NCI-H1048 (cell line): ENCODE results near the gene WDSUB1.

Source experiments
- DNase-seq: peaks from one replicate; lab custom pipeline; 2025; lab: John Stamatoyannopoulos, UW

Gene WDSUB1

DNA sequence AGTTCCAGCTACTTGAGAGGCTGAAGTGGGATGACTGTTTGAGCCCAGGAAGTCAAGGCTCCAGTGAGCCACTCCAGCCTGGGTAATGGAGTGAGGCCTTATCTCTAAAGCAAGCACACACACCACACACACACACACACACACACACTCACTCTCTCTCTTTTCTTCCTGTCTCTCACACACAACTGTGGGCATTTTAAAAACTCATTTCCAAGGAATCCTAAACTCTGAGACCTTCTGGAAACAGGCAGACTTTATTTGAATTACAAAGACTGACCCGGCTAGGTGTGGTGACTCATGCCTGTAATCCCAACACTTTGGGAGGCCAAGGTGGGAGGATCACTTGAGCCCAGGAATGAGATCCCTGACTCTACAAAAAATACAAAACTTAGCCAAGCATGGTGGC lies 21.3 kb downstream of the WDSUB1 start:
- DNase-seq: no peak

DNA sequence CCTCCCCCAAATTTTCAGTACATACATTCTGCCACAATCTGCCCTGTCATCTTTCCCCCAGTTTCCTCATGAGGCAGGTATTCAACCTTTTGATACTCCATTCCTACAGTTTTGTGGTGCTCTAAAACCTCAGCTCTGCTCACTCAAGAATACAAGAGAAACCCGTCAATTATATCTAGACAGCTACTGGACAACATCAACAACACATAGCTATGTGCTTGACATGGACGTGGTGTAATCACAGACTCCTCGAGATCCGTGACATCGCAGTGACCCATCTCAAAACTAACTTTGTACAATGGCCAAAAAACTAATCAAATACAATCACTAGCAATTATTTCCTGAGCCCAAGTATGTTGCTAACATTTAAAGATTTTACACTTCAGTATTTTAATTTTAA lies 23.6 kb downstream of the WDSUB1 start:
- no peak for DNase-seq

DNA sequence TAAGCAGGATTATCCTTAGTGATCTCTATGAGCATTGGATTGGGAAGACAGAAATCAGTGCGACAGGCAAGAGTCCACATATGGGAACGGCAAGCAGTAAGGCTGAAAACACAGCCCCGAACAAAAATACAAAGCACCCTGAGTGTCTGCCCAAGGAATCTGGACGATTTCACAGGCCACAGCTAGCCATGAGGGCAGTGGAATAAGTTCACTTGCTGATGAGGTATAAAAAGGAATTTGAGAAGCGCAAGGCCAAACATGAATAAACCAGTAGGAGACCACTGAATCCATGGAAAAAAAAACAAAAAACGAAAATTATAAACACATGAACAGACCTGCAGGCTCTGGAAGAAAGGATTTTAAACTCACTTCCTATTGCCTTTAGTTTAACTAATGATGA lies 24.3 kb downstream of the WDSUB1 start:
- no peak for DNase-seq

DNA sequence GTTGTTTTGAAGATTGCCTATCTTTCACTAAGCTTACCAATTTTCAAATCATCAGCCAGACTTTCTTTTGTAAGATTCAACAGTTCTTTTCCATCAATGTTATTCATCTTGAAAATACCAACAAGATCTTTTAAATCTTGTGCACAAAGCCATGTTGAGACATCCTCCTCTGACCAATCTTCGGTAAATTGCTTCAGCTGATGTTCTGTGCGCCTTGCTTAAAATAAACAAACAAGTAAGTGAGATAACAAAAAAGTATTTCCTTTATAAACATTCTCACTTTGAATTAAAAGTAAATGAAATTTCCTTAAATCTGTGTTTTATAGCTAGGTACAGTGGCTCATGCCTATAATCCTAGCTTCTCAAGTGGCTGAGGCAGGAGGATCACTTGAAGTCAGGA lies 30.3 kb downstream of the WDSUB1 start:
- no peak for DNase-seq

DNA sequence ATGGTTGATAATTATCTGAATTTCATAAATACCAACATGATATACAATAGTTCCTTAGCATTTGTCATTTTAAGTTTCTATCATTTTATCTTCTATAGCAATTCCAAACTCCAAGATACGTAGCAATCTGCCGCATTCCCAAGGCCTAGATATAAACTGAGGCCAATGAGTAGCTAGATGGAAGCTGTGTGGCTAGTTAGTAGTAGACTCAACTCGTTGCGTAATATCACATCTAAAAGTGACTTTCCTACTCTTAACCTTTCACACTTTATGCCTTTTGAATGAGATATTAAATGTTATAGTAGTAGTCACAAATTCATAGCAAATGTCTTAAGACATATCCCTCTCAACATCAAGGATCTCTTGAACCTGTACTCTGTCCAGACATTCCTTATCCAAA lies 33.6 kb downstream of the WDSUB1 start:
- no peak for DNase-seq

DNA sequence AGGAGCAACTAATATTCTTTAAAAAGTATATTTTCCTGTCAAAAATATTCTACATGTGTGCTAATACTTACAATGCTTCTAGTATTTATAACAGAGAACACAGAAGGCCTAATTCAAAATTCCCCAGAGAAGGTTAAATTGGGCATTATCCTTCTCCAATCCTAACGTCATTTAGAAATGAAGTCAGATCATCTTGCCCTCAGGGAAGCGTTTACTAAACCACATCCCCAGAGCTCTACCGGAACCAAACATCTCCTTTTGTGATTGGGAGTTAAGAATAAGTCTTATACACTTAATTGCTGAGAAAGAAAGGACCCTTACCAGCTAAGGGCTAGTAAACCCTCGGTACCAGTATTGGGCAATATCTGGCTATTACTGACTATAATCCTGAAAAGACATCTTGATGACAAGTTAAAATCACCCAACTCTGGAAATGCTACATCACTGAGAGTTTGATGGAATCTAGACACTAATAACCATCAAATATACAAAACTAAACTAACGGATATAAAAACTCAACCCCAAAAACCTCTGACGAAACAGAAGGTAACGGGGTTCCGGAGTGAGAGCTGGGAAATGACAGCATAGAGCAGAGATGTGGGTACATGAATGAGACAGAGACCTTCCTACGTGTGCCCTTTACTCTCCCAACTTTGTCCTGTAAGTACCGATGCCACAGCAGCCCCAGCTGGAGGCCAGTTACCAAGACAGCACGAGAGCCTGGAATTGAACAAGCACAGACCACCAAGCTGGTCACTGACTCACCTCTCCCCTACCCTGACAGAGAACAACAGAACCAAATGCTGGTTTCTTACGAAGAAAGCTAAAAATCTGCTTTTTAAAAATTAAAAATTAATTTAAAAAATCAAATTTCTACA lies 35.0 kb downstream of the WDSUB1 start:
- no peak for DNase-seq

DNA sequence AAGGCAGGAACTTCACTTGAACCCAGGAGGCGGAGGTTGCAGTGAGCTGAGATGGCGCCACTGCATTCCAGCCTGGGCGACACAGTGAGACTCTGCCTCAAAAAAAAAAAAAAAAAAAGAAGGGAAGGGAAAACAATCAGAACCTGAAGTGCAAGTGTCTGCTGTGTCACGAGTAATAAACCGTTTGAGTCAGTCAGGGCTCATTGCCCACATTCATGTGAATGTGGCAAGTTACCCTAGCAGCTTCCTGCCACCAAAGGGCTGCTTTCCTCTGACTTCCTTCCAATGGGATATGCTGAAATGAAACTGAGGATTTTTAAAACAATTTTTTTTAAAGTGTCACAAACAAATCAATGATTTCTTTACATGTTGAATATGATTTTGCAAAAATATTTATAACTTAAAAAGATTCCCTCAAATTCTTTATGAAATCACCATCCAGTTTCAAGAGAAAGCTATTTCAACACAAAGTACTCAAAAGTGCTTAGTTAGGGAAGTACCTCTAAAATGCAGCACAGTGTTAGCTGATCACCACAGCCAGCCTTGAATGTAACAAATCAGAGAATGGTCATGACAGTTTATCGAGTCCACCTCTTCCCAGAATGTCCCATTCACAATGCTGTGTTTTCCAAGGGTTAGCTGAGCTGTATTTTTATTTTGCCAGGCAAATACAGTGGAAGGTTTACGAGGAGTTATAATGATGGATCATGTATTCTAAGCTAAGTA lies 36.4 kb downstream of the WDSUB1 start:
- no peak for DNase-seq

DNA sequence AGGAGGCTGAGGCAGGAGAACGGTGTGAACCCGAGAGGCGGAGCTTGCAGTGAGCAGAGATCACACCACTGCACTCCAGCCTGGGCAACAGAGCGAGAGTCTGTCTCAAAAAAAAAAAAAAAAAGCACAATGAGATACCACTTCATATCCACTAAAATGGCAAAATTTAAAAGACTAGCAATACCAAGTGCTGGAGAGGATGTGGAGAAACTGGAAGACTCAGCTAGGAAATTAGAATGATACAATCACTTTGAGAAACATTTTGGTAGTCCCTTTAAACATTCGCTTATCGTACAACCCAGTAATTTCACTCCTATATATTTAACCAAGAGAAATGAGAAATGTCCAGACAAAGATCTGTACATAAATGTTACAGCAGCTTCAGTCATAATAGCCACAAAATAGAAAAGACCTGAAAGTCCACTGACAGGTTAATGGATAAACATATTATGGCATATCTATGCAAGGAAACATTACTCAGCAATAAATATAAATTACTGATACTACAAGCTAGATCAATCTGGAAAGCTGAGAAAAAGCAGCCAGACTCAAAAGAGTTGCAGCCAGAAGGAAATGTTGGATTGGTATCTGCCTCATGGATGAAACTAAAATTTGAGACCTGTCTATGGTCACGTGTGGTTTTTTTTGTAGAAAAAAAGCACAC lies 40.0 kb downstream of the WDSUB1 start:
- DNase-seq: no peak

DNA sequence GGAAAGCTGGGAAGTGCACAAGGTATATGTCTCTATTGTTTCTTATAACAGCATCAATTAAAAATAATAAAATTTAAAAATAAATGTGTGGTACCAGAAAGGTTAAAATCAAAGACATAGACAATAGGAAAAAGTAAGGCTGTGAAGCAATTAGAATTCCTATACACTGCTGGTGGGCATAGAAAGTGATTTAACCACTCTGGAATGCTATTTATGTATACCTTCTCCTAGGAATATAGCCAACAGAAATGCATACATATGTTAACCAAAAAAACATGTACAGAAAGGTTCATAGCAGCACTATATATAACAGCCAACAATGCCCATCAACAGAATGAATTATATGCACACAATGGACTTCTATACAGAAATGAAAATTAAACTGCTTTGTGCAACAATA lies 43.0 kb downstream of the WDSUB1 start:
- DNase-seq: no peak

DNA sequence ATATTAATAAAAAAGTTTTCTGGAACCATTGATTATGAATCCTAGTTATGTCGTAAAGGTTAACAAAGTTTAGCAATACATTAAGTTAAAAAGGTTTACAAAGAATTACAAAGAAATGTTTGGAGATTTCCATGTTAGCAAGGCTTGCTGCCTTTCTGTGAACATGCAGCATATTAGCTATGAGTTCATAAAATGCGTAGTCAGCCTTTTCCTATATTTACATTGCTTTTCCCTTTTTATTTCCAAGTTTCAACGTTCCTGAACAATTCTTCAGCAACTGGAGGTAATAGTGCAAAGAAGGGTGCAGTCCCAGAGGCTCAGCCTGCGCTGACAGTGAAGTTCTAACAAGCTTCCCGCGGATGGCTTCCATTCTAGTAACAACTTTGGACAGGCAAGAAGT lies 51.6 kb downstream of the WDSUB1 start:
- no peak for DNase-seq

DNA sequence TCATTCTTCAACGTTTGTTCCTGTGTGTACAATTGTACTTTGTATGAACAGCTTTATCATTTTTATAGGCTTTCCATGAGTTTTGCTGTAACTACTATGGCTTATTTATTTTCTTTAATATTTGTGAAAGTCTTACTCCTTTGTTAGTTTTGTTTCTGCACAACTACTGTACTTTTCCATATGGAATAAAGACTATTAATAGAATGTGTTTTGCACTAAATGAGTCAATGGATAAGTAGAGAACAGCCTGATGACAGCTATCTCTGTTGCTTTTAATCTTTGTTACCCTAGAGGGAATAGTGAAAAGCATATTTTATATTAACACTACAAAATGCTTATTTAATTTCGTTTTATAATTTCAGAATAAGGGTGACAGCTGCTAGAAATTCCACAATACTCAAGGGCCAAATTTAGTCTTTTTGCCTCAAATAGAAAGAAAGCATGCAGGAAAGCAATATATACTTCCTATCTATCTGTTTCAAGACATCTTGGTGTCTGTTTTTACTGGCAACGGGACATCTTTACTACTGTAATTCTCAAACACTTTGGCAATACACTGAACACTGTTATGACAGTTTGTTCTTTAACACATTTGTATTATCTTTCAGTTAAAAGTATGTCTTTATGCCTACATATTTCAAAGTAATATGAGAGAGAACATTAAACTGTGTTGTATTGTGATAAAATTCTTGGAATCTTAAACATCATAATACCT lies 53.9 kb downstream of the WDSUB1 start:
- no peak for DNase-seq

DNA sequence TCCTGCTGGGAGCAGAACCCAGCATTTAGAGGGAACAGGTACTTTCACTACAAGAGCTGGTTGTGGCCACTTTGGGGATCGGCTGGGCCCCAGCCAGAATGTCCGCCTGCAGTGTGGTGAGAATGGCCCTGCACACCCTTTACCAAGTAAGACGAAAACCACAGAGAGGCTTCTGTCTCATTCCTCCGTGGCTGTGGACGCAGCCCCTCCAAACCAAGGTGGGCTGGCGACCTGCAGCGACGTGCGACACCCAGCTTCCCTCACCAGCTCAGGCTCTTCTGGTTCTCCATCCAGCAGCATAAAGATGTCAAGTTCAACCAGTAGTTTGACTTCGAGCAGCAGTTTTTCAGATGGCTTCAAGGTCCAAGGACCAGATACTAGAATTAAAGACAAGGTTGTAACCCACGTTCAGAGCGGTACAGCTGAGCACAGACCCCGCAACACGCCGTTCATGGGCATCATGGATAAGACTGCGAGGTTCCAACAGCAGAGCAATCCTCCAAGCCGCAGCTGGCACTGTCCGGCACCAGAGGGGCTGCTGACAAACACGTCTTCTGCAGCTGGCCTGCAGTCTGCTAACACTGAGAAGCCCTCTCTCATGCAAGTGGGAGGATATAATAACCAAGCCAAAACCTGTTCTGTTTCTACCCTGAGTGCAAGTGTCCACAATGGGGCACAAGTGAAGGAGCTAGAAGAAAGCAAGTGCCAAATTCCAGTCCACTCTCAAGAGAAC lies 56.2 kb downstream of the WDSUB1 start:
- no peak for DNase-seq

DNA sequence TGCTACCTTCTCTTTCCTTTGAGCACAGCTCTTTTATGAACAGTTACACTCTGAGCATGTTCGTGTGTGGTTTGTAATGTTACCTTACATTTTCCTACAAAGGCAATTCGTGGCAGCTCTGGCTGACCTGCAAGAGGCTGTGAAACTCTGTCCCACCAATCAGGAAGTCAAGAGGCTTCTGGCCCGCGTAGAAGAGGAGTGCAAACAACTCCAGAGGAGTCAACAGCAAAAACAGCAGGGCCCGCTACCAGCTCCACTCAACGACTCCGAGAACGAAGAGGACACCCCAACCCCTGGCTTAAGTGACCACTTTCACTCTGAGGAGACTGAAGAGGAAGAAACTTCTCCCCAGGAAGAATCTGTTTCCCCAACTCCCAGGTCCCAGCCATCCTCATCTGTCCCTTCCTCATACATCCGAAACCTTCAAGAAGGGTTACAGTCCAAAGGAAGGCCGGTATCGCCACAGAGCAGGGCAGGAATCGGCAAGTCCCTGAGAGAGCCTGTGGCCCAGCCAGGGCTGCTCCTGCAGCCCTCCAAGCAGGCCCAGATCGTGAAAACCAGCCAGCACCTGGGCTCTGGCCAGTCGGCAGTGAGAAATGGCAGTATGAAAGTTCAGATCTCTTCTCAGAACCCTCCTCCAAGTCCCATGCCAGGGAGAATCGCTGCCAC lies 56.9 kb downstream of the WDSUB1 start:
- no peak for DNase-seq

DNA sequence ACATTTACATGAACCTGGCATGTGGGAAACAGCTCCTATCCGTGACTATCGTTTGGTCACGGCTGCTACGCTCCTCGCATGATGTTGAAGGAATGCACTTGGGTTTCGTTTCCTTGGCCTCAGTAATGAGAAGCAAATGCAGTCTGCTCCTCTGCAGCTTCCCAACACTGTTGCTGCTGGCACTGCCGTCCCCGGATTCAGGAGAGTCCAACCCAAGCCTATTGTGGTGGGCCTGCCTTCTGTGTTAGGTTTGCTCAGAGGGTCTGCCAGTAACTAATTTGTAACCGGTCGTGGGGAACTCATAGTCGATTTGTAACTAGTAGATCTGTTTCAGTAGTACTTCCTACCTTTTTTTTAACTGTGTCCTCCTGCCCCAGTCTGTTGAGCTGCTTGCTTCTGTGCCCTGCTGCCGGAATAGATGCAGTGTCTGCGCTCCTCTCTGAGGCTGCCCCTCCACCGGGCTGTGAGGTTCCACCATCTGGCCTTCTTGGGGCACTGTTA lies 58.4 kb downstream of the WDSUB1 start:
- DNase-seq: no peak

DNA sequence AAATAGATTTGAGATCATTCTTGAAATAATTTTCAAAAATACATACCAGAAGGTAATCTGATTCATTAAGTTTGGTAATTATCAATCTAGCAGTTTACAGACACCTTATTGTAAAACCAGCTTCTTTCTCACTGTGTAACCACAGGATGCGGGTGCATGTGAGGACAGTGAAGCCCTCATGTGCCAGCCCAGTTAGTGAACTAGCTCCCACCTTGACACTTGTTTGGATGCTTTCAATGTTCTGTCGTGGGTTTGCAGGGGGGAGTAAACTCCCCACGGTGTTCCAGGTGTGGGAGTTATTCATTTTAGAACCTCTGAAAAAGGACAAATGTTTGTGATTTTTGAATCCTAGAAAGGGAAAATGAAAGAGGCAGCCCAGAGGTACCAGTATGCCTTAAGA lies 59.0 kb downstream of the WDSUB1 start:
- no peak for DNase-seq

DNA sequence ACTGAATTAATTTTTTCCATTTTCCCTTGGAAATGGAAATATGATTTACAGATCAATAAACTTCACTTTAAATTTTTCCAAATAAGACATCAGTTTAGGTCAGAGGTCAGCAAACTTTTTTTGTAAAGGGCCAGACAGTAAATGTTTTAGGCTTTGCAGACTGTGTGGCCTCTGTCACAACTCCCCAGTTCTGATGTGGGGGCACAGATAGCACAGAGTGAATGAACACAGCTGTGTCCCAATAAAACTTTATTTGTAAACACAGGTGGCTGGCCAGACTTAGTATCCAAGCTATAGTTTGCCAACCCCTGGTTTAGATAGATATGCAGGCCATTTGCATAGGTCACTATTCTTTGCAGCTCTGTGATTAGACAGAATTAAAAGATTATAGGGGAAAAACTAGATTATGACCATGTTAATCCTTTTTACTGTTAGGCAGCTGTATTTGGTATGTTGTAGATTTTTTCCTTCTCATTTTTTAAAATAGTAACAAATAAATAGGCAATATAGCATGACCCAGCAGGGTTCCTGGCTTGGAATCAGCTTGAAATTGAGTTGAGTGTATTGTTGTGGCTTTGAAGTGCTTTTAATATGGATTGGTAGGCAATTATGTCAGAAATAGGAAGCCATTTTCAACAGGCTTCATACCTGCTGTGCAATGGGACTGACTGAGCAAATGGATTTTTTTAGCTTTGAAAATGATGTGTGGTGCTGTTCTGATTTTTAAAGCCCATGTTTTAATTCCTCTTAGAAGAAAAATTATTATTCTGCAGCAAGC lies 59.7 kb downstream of the WDSUB1 start:
- no peak for DNase-seq

DNA sequence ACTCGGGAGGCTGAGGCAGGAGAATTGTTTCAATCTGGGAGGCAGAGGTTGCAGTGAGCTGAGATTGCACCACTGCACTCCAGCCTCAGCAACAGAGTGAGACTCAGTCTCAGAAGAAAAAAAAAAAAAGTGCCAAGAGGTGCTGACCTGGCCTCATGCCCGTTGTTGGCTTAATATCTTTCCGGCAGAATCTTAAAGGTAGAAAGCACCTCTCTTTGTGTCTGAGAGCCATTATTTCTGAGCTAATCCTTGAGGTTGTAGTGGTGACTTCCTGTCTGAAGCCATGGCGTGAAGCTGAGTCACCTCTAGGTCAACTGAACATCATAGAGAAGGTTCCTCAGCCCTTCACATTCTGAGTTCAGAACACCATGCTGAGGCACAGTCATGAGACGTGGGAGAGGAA lies 60.4 kb downstream of the WDSUB1 start:
- no peak for DNase-seq

DNA sequence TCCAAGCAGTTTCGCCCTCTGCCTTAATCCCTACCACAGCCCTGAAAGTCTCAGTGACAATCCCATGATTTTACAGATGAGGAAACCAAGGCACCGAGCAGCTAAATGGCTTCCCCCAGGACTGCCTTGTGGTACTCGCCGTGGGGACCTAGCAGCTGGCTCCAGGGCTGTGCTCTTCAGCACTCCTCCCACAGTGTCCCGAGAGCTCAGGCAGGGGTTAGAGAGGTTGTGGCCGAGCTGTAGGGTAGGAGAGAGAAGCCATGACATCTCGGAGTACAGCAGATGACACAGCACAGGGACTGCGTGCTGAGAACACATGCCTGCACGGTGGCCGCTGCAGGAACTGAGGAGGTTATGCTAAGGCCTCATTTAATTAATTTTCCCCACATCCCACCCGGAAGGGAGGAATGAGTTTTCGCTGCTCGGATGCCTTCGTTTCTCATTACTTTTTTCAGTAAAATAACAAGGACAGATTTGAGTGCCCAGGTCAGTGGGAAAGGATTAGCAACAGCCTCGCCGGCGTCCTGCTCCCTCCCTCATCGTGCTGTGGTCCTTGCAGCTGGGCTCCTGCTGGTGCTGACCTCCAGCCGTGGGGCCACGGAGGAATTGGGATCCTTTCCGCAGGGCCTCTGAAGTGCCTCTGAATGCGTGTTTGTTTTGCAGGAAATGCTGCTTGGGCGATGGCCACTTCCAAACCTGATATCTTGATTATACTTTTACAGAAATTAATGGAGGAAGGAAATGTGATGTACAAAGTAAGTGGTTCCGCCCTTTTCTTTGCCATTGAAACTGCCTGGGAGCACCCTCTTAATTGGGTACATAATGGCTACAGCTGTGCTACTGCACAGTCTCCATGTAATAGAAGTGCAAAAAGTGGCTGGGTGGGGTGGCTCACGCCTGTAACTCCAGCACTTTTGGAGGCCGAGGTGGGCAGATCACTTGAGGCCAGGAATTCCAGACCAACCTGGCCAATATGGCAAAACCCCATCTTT lies 61.2 kb downstream of the WDSUB1 start:
- DNase-seq: no peak
